IMR-90 (cell line): ENCODE results near the gene FAXC. TPM values are rescaled to one million over a fixed set of nuclear protein-coding genes. Genes with fewer than 3 reads are reported as not detected.
A peak's percentile ranks its signal among the peaks of the same experiment; 100 is the strongest.

ENCODE experiments used
- ATAC-seq: fragments of 200-7000 bp; cut with Tn5 transposase; 2 replicates; pipeline ENCODE4 v1.9.1; 2020; ENCODE audit warnings: low read depth, mild to moderate bottlenecking, moderate library complexity
- BruUV-seq: library from RNA; stranded (reverse); fragments of 400-500 nt; replicated peaks from 2 replicates; lab custom pipeline; 2021; lab: Mats Ljungman, UMichigan
- CTCF ChIA-PET: fragments of 300-600 bp; formaldehyde crosslinking; extraction: SDS; loops from one replicate; lab custom pipeline; 2021; ENCODE audit warnings: antibody characterized with exemption; lab: Yijun Ruan, JAX
- POLR2A ChIA-PET: fragments of 300-600 bp; sonication (Branson Sonifier 250); formaldehyde crosslinking; loops from one replicate; lab custom pipeline; 2022; ENCODE audit warnings: antibody characterized with exemption; ENCODE audit not compliant: unreplicated experiment; lab: Charles Lee
- DNase-seq: peaks from one replicate; pipeline ENCODE4 v3.0.0; 2013
- H2AFZ ChIP-seq: replicated peaks from 2 replicates; pipeline ENCODE3; 2013; ENCODE audit warnings: low read length, mild to moderate bottlenecking; ENCODE audit not compliant: poor library complexity
- H2AK5ac ChIP-seq: 2 replicates; pipeline ENCODE4 v1.6.1; 2013; ENCODE audit warnings: low read depth, low read length, inconsistent platforms
- H2AK9ac ChIP-seq: replicated peaks from 2 replicates; pipeline ENCODE3; 2013; ENCODE audit warnings: mild to moderate bottlenecking, low read depth, low read length, moderate library complexity; ENCODE audit not compliant: poor library complexity
- H2BK120ac ChIP-seq: 2 replicates; pipeline ENCODE4 v1.6.1; 2013; ENCODE audit warnings: low read depth, low read length, inconsistent platforms
- H2BK15ac ChIP-seq: 3 replicates; pipeline ENCODE4 v1.6.1; 2013; ENCODE audit warnings: low read depth, low read length, inconsistent platforms
- H2BK20ac ChIP-seq: 2 replicates; pipeline ENCODE4 v1.6.1; 2013; ENCODE audit warnings: low read depth, mild to moderate bottlenecking, inconsistent platforms, low read length, moderate library complexity
- H2BK5ac ChIP-seq: 2 replicates; pipeline ENCODE4 v1.6.1; 2013; ENCODE audit warnings: mild to moderate bottlenecking, low read depth, low read length, inconsistent platforms; ENCODE audit not compliant: poor library complexity, severe bottlenecking
- H3K14ac ChIP-seq: replicated peaks from 2 replicates; pipeline ENCODE4 v1.6.1; 2013; ENCODE audit warnings: low read depth, low read length, inconsistent platforms
- H3K18ac ChIP-seq: 2 replicates; pipeline ENCODE4 v1.6.1; 2013; ENCODE audit warnings: low read depth, low read length, control low read depth
- H3K23ac ChIP-seq: 2 replicates; pipeline ENCODE4 v1.6.1; 2013; ENCODE audit warnings: low read depth, low read length, inconsistent platforms
- H3K27ac ChIP-seq: 2 replicates; pipeline ENCODE4 v1.5.1; 2013; ENCODE audit warnings: mild to moderate bottlenecking, control low read depth, low read length; ENCODE audit not compliant: insufficient read depth
- H3K27me3 ChIP-seq: 2 replicates; pipeline ENCODE4 v1.6.1; 2013; ENCODE audit warnings: low read length; ENCODE audit not compliant: control insufficient read depth, insufficient read depth
- H3K36me3 ChIP-seq: 2 replicates; pipeline ENCODE4 v1.6.1; 2013; ENCODE audit warnings: low read length, mixed read lengths; ENCODE audit not compliant: control insufficient read depth, insufficient read depth
- H3K4ac ChIP-seq: 2 replicates; pipeline ENCODE4 v1.6.1; 2013; ENCODE audit warnings: low read depth, low read length, inconsistent platforms
- H3K4me1 ChIP-seq: 2 replicates; pipeline ENCODE4 v1.6.1; 2013; ENCODE audit warnings: low read length, mixed read lengths; ENCODE audit not compliant: control insufficient read depth, insufficient read depth
- H3K4me2 ChIP-seq: 2 replicates; pipeline ENCODE4 v1.6.1; 2013; ENCODE audit warnings: low read depth, mild to moderate bottlenecking, control low read depth, low read length, moderate library complexity
- H3K4me3 ChIP-seq: 2 replicates; pipeline ENCODE4 v1.5.1; 2013; ENCODE audit warnings: low read depth, mild to moderate bottlenecking, control low read depth, low read length, moderate library complexity; ENCODE audit not compliant: insufficient read depth
- H3K56ac ChIP-seq: 2 replicates; pipeline ENCODE4 v1.6.1; 2013; ENCODE audit warnings: low read length, inconsistent platforms; ENCODE audit not compliant: insufficient read depth; ENCODE audit errors: extremely low read depth
- H3K79me1 ChIP-seq, 2 experiments: 2 replicates each; pipeline ENCODE4 v1.6.1; 2013; ENCODE audit warnings: low read length in 2 of 2, inconsistent platforms in 1 of 2, low read depth in 1 of 2
- H3K9ac ChIP-seq: 2 replicates; pipeline ENCODE4 v1.6.1; 2013; ENCODE audit warnings: low read depth, low read length, control low read depth
- H3K9me1 ChIP-seq: 2 replicates; pipeline ENCODE4 v1.6.1; 2013; ENCODE audit warnings: low read length, inconsistent platforms; ENCODE audit not compliant: insufficient read depth
- H3K9me3 ChIP-seq: 2 replicates; pipeline ENCODE4 v1.6.1; 2013; ENCODE audit warnings: low read length; ENCODE audit not compliant: control insufficient read depth, insufficient read depth
- H4K20me1 ChIP-seq: 2 replicates; pipeline ENCODE4 v1.6.1; 2013; ENCODE audit warnings: low read length, inconsistent platforms; ENCODE audit not compliant: insufficient read depth
- H4K5ac ChIP-seq: 2 replicates; pipeline ENCODE4 v1.6.1; 2013; ENCODE audit warnings: mild to moderate bottlenecking, low read depth, low read length, control low read depth
- H4K8ac ChIP-seq, 2 experiments: 2 replicates each; pipeline ENCODE4 v1.6.1; 2013; ENCODE audit warnings: low read depth in 2 of 2, low read length in 2 of 2, control low read depth in 1 of 2, inconsistent platforms in 1 of 2
- H4K91ac ChIP-seq: 2 replicates; pipeline ENCODE4 v1.6.1; 2013; ENCODE audit warnings: low read depth, low read length, inconsistent platforms; ENCODE audit not compliant: insufficient read depth
- MAFK ChIP-seq: IDR thresholded peaks from 2 replicates; pipeline ENCODE4 v1.6.1; 2012; ENCODE audit warnings: low read depth, low read length, improper control_type of control experiment
- MXI1 ChIP-seq: IDR thresholded peaks from 2 replicates; pipeline ENCODE4 v1.6.1; 2012; ENCODE audit warnings: low read depth, mild to moderate bottlenecking, low read length, moderate library complexity, borderline replicate concordance
- WGBS, 2 experiments: methylation state at CpG; one replicate each; pipeline versions ENCODE4 v1.1.5 to v1.1.7; 2013; ENCODE audit warnings: missing lambda C conversion rate in 2 of 2; ENCODE audit not compliant: insufficient read length in 1 of 2; ENCODE audit errors: extremely low coverage in 2 of 2; 5-methylcytosine and 5-hydroxymethylcytosine counted together
- dilution Hi-C: fragments of 300-500 bp; cut with HindIII; formaldehyde crosslinking; loops from one replicate; pipeline ENCODE4 v1.14.3; 2018; ENCODE audit warnings: low sequenced_read_pairs; ENCODE audit not compliant: unreplicated experiment
- in situ Hi-C: fragments of 300-500 bp; cut with MboI; formaldehyde crosslinking; loops from 3 replicates; pipeline ENCODE4 v1.14.3; 2019; ENCODE audit warnings: low sequenced_read_pairs, inconsistent platforms, mixed read lengths
- intact Hi-C: fragments of 100-400 bp; cut with micrococcal nuclease; formaldehyde crosslinking; loops from 2 replicates; pipeline ENCODE4 v1.10.0; 2022
- polyA plus RNA-seq, 3 experiments: library from polyadenylated mRNA; depleted of rRNA; stranded (reverse); fragments of >200 nt; gene quantifications; 2 replicates each; pipeline ENCODE4 v1.2.3, GENCODE V29; 2012; ENCODE audit warnings: low replicate concordance in 1 of 3
- total RNA-seq: library from RNA; depleted of rRNA; stranded (reverse); fragments of >200 nt; gene quantifications from 2 replicates; pipeline ENCODE4 v1.2.3, GENCODE V29; 2012

The FAXC gene
- total and polyA plus RNA-seq, 2 of the 4 experiments (the other 2 are of a cell fraction), result 1.1 to 2.7 TPM

DNA sequence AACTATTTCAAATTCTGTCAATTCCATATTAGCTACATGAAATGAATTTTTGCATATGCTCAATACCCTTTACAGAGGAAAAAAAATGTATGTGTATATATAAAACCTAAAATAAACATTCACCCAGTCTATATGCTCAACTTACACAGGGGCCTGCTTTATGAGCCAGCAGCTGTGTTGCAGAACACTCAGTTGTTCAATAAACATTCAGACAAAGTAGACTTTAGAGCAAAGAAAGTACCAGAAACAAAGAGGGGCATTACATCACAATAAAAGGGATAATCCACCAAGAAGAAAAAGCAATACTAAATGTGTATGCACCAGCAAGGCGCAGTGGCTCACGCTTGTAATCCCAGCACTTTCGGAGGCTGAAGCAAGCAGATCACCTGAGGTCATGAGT is 35.0 kb upstream of the FAXC start:
- no peaks in the 10 kb centered on the region for H3K9me3 ChIP-seq
- 0 out of 4 replicates have a peak, but pooled peaks cover 0 to 3% of the 10 kb centered on the region in 2 experiments for H3K79me1 ChIP-seq
- DNase-seq (peak; percentile 44), ATAC-seq (peak; percentile 76)
- ChIA-PET CTCF (interaction anchor here (1.6 kb wide), 1 partner anchor 12 kb away, joined by 8 read pairs; no protein-coding TSS in a partner anchor), POLR2A (no interaction called here)
- no peak overlapping the region for H3K4me3 ChIP-seq
- H2BK120ac ChIP-seq, result no peak overlapping the region
- H3K27ac ChIP-seq, result peak overlapping the region; percentile 54; the same call in 1 of the 2 replicates
- no peak overlapping the region for H2BK15ac ChIP-seq
- H3K56ac ChIP-seq, result no peak overlapping the region
- TF ChIP-seq MXI1 (no peak), MAFK (no peak)
- no peak overlapping the region for H4K91ac ChIP-seq
- H3K4me1 ChIP-seq, result peaks cover 4% of the 10 kb centered on the region; the same call in 1 of the 2 replicates
- no peak overlapping the region for H2AFZ ChIP-seq
- no peak overlapping the region for H2BK20ac ChIP-seq
- no peaks in the 10 kb centered on the region for H4K20me1 ChIP-seq
- H2BK5ac ChIP-seq, result no peak overlapping the region
- H3K4ac ChIP-seq, result no peak overlapping the region
- dilution Hi-C loops (no loop called here), intact Hi-C loops (no loop called here), in situ Hi-C loops (no loop called here)
- H3K4me2 ChIP-seq, result no peak overlapping the region; the same call in 1 of the 2 replicates
- H3K23ac ChIP-seq, result no peak overlapping the region
- no TSS peak for BruUV-seq
- H3K9me1 ChIP-seq, result no peaks in the 10 kb centered on the region
- H4K8ac ChIP-seq, result no peak overlapping the region
- no peaks in the 10 kb centered on the region for H3K27me3 ChIP-seq
- H3K36me3 ChIP-seq, result no peaks in the 10 kb centered on the region
- H3K18ac ChIP-seq, result no peak overlapping the region
- H4K5ac ChIP-seq, result peak overlapping the region; percentile 90; the same call in 1 of the 2 replicates
- no peak overlapping the region for H3K14ac ChIP-seq
- H2AK5ac ChIP-seq, result no peak overlapping the region
- no peak overlapping the region for H2AK9ac ChIP-seq
- WGBS, 2 experiments, result no CpG with 5 or more reads among the region's 3 CpGs
- H3K9ac ChIP-seq, result no peak overlapping the region
